ENCODE results near the gene ABO.

The ABO gene

DNA sequence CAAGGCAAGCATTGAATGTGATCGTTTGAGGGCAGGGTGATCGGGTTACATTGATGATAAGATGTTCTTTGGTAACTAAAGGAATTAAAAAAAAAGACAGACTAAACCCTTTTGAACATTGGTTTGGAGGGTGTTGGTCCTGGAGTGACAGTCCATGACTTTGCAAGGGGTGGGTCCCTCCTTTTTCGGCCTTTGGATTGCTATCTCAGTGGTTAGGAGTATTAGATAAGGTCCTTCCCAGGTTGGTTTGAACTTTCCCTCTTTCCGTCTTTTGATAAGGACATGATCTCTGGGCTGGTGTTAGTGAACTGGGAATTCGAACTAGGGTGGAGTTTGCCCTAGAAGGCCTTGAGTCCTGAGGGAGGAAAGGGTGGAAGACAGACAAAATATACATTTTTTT, 5.4 kb upstream of the ABO start (continued):
- TF ChIP-seq, protein P1, sequence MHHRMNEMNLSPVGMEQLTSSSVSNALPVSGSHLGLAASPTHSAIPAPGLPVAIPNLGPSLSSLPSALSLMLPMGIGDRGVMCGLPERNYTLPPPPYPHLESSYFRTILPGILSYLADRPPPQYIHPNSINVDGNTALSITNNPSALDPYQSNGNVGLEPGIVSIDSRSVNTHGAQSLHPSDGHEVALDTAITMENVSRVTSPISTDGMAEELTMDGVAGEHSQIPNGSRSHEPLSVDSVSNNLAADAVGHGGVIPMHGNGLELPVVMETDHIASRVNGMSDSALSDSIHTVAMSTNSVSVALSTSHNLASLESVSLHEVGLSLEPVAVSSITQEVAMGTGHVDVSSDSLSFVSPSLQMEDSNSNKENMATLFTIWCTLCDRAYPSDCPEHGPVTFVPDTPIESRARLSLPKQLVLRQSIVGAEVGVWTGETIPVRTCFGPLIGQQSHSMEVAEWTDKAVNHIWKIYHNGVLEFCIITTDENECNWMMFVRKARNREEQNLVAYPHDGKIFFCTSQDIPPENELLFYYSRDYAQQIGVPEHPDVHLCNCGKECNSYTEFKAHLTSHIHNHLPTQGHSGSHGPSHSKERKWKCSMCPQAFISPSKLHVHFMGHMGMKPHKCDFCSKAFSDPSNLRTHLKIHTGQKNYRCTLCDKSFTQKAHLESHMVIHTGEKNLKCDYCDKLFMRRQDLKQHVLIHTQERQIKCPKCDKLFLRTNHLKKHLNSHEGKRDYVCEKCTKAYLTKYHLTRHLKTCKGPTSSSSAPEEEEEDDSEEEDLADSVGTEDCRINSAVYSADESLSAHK (tag by site-specific recombination; IDR thresholded peaks at IDR 0.05) = no peak
- TF ChIP-seq ZNF791 (tag by site-specific recombination; IDR thresholded peaks at IDR 0.05) = no peak
- no peak for TF ChIP-seq ZNF544 (tag by site-specific recombination; IDR thresholded peaks at IDR 0.05)
- TF ChIP-seq RBAK (tag by site-specific recombination; IDR thresholded peaks at IDR 0.05) = no peak
- no peak for TF ChIP-seq ZNF433 (tag by site-specific recombination; IDR thresholded peaks at IDR 0.05; ENCODE audit: low read depth)

DNA sequence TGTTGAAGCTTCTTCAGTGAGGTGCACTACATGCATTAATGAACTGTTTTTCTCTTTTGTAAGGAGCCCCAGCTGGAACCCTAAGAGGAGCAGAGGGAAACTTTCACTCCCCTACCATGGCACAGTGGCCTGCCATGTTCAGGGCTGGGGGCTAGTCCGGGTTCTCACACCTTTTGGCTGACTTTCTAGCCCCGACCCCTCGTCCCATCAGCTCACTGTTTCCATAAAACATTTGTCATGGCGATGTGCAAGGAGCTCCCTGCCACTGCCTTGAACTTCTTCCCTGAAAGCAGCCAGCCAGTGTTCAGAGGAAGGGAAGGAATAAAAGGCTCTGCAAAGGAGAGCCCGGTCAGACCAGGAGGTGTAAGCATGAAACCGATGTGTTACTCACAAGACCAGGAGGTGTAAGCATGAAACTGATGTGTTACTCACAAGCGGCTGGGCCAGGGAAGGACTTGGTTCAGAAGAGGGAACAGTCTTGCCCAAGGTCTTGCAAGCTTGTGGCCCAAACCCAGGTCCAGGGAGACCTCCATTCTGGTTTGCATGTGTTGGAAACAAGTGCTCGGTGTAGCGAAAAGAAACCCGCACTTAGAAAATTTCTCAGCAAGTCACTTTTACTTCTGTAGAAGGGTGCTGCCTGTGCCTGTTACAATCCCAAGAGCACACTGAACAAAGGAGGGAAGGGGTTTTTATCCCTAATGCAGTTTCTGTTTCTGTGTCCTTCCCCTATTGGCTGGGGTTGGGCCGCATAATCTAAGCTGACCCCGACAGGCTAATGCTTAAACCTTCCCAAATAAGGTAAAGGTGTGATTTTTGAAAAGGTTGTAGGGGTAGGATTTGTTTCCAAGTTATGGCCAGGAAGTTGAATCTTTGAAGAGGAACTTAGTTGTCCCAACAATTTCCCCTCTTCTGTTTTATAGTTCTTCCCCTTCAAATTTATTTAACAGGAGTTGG, 3.4 kb upstream of the ABO start:
- TF ChIP-seq REPIN1 (tag by site-specific recombination; IDR thresholded peaks at IDR 0.05; ENCODE audit: low read depth) = no peak
- TF ChIP-seq ZNF610 (tag by site-specific recombination; IDR thresholded peaks at IDR 0.05; ENCODE audit: borderline replicate concordance) = no peak
- TF ChIP-seq ZNF155 (tag by site-specific recombination; IDR thresholded peaks at IDR 0.05) = no peak
- TF ChIP-seq ZNF223 (tag by site-specific recombination; IDR thresholded peaks at IDR 0.05) = no peak
- TF ChIP-seq ZNF174 (tag by site-specific recombination; IDR thresholded peaks at IDR 0.05) = no peak
- no peak for TF ChIP-seq ZNF184 (tag by site-specific recombination; IDR thresholded peaks at IDR 0.05)
- no peak for TF ChIP-seq ZNF324 (tag by site-specific recombination; IDR thresholded peaks at IDR 0.05)
- TF ChIP-seq, protein P2, sequence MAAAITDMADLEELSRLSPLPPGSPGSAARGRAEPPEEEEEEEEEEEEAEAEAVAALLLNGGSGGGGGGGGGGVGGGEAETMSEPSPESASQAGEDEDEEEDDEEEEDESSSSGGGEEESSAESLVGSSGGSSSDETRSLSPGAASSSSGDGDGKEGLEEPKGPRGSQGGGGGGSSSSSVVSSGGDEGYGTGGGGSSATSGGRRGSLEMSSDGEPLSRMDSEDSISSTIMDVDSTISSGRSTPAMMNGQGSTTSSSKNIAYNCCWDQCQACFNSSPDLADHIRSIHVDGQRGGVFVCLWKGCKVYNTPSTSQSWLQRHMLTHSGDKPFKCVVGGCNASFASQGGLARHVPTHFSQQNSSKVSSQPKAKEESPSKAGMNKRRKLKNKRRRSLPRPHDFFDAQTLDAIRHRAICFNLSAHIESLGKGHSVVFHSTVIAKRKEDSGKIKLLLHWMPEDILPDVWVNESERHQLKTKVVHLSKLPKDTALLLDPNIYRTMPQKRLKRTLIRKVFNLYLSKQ (tag by site-specific recombination; IDR thresholded peaks at IDR 0.05; ENCODE audit: borderline replicate concordance) = no peak
- no peak for TF ChIP-seq ZNF585B (tag by site-specific recombination; IDR thresholded peaks at IDR 0.05)
- TF ChIP-seq, protein P3, sequence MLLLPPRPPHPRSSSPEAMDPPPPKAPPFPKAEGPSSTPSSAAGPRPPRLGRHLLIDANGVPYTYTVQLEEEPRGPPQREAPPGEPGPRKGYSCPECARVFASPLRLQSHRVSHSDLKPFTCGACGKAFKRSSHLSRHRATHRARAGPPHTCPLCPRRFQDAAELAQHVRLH (tag by site-specific recombination; IDR thresholded peaks at IDR 0.05) = no peak
- TF ChIP-seq ZNF768 (tag by site-specific recombination; IDR thresholded peaks at IDR 0.05) = no peak
- TF ChIP-seq BCL11B (tag by site-specific recombination; IDR thresholded peaks at IDR 0.05; ENCODE audit: low read depth) = no peak
- no peak for TF ChIP-seq ZFP3 (tag by site-specific recombination; IDR thresholded peaks at IDR 0.05; ENCODE audit: low read depth)
- TF ChIP-seq, protein P4, sequence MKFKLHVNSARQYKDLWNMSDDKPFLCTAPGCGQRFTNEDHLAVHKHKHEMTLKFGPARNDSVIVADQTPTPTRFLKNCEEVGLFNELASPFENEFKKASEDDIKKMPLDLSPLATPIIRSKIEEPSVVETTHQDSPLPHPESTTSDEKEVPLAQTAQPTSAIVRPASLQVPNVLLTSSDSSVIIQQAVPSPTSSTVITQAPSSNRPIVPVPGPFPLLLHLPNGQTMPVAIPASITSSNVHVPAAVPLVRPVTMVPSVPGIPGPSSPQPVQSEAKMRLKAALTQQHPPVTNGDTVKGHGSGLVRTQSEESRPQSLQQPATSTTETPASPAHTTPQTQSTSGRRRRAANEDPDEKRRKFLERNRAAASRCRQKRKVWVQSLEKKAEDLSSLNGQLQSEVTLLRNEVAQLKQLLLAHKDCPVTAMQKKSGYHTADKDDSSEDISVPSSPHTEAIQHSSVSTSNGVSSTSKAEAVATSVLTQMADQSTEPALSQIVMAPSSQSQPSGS (tag by site-specific recombination; IDR thresholded peaks at IDR 0.05; ENCODE audit: low read depth) = no peak
- no peak for TF ChIP-seq KLF16 (tag by site-specific recombination; IDR thresholded peaks at IDR 0.05)
- TF ChIP-seq ZNF830 (tag by site-specific recombination; IDR thresholded peaks at IDR 0.05; ENCODE audit: low read depth) = no peak
- TF ChIP-seq, protein P5, sequence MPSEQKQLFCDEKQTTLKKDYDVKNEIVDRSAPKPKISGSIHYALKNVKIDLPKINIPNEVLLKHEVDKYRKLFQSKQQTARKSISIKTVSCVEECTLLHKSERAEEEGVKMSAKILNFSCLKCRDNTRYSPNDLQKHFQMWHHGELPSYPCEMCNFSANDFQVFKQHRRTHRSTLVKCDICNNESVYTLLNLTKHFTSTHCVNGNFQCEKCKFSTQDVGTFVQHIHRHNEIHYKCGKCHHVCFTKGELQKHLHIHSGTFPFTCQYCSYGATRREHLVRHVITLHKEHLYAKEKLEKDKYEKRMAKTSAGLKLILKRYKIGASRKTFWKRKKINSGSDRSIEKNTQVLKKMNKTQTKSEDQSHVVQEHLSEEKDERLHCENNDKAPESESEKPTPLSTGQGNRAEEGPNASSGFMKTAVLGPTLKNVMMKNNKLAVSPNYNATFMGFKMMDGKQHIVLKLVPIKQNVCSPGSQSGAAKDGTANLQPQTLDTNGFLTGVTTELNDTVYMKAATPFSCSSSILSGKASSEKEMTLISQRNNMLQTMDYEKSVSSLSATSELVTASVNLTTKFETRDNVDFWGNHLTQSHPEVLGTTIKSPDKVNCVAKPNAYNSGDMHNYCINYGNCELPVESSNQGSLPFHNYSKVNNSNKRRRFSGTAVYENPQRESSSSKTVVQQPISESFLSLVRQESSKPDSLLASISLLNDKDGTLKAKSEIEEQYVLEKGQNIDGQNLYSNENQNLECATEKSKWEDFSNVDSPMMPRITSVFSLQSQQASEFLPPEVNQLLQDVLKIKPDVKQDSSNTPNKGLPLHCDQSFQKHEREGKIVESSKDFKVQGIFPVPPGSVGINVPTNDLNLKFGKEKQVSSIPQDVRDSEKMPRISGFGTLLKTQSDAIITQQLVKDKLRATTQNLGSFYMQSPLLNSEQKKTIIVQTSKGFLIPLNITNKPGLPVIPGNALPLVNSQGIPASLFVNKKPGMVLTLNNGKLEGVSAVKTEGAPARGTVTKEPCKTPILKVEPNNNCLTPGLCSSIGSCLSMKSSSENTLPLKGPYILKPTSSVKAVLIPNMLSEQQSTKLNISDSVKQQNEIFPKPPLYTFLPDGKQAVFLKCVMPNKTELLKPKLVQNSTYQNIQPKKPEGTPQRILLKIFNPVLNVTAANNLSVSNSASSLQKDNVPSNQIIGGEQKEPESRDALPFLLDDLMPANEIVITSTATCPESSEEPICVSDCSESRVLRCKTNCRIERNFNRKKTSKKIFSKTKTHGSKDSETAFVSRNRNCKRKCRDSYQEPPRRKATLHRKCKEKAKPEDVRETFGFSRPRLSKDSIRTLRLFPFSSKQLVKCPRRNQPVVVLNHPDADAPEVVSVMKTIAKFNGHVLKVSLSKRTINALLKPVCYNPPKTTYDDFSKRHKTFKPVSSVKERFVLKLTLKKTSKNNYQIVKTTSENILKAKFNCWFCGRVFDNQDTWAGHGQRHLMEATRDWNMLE (tag by site-specific recombination; conservative IDR thresholded peaks at IDR 0.05; ENCODE audit: low read depth) = no peak
- no peak for TF ChIP-seq ZNF837 (tag by site-specific recombination; IDR thresholded peaks at IDR 0.05)
- no peak for TF ChIP-seq ZSCAN16 (tag by site-specific recombination; IDR thresholded peaks at IDR 0.05)
- no peak for TF ChIP-seq ZNF600 (tag by site-specific recombination; IDR thresholded peaks at IDR 0.05)
- Histone ChIP-seq H3K27ac (ENCODE audit: extremely low read depth, low read depth, low read length) (no peak overlapping the region), H3K9me3 (ENCODE audit: control insufficient read depth, insufficient read depth, low read depth, low read length) (no peaks in the 10 kb centered on the region), H3K4me3 (ENCODE audit: low read depth, low read length) (no peak overlapping the region), H3K36me3 (ENCODE audit: control insufficient read depth in 2 of 2, insufficient read depth in 1 of 2, low read length in 2 of 2) (no peaks in the 10 kb centered on the region), H3K4me1 (ENCODE audit: control insufficient read depth, insufficient read depth, low read length) (no peaks in the 10 kb centered on the region)
- POLR2A ChIA-PET = no interaction called here
- CTCF ChIA-PET = interaction anchor here (0.6 to 1.3 kb wide), 3 partner anchors 38 to 39 kb away, joined by 3 to 8 read pairs (median 5); no protein-coding TSS in a partner anchor
